Keratinocyte (primary cell): ENCODE measurements around the gene DNAJB14.

ENCODE experiments used
- EZH2 ChIP-seq: IDR thresholded peaks from one replicate; pipeline ENCODE4 v1.6.1; 2012; ENCODE audit warnings: inconsistent platforms, mild to moderate bottlenecking, low read length, moderate library complexity
- TF ChIP-seq, protein P1 (sequence below), 3 experiments: IDR thresholded peaks in 1 of 3; conservative IDR thresholded peaks in 1 of 3; optimal IDR thresholded peaks in 1 of 3; 2 replicates in 2 of 3; 3 replicates in 1 of 3; pipeline versions ENCODE3 to v1.5.1; 2011; ENCODE audit warnings: low read length in 3 of 3, mild to moderate bottlenecking in 3 of 3, moderate library complexity in 2 of 3, control low read depth in 1 of 3, inconsistent platforms in 1 of 3; ENCODE audit not compliant: insufficient read depth in 2 of 3; ENCODE audit errors: extremely low read depth in 1 of 3

DNA sequence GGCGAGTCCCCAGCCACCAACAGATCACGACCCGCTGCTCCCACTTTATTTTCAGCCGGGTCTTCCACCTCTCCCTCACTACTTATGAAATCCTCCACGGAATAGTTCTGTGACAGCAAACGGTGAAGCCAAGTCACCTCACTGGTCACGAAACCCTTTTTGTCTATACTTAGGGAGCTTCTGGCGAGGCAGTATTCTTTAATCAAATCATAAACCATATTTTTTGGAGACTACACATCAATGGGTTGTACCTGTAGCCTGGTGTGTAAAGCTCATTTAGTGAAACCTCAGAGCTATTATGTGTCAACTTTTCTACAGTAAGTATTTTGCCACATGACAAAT, 4.5 kb upstream of the DNAJB14 start:
- TF ChIP-seq, protein P1, sequence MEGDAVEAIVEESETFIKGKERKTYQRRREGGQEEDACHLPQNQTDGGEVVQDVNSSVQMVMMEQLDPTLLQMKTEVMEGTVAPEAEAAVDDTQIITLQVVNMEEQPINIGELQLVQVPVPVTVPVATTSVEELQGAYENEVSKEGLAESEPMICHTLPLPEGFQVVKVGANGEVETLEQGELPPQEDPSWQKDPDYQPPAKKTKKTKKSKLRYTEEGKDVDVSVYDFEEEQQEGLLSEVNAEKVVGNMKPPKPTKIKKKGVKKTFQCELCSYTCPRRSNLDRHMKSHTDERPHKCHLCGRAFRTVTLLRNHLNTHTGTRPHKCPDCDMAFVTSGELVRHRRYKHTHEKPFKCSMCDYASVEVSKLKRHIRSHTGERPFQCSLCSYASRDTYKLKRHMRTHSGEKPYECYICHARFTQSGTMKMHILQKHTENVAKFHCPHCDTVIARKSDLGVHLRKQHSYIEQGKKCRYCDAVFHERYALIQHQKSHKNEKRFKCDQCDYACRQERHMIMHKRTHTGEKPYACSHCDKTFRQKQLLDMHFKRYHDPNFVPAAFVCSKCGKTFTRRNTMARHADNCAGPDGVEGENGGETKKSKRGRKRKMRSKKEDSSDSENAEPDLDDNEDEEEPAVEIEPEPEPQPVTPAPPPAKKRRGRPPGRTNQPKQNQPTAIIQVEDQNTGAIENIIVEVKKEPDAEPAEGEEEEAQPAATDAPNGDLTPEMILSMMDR (optimal IDR thresholded peaks at IDR 0.05 in 1 of 3, IDR thresholded peaks at IDR 0.05 in 1 of 3, conservative IDR thresholded peaks at IDR 0.05 in 1 of 3; ENCODE audit: extremely low read depth in 1 of 3, insufficient read depth in 2 of 3, low read length in 3 of 3): no peak
- TF ChIP-seq EZH2: no peak
